GM13977 (cell line): Measurements from ENCODE around the gene CBX6.
A peak's percentile ranks its signal among the peaks of the same experiment; 100 is the strongest.

ENCODE experiments used
- DNase-seq: peaks from one replicate; pipeline ENCODE4 v3.0.0; 2012; ENCODE audit warnings: low spot score
- CTCF ChIP-seq: IDR thresholded peaks from 2 replicates; pipeline ENCODE4 v1.5.1; 2012; ENCODE audit warnings: mild to moderate bottlenecking, control low read depth; ENCODE audit not compliant: insufficient read depth; ENCODE audit errors: extremely low read depth, missing control alignments
- in situ Hi-C: fragments of 300-500 bp; cut with MboI; formaldehyde crosslinking; loops from one replicate; pipeline ENCODE4 v1.12.0; 2022; ENCODE audit warnings: low sequenced_read_pairs, low pct_unique_long_range_greater_than_20kb, mixed read lengths, inconsistent platforms; ENCODE audit not compliant: unreplicated experiment

The CBX6 gene

DNA sequence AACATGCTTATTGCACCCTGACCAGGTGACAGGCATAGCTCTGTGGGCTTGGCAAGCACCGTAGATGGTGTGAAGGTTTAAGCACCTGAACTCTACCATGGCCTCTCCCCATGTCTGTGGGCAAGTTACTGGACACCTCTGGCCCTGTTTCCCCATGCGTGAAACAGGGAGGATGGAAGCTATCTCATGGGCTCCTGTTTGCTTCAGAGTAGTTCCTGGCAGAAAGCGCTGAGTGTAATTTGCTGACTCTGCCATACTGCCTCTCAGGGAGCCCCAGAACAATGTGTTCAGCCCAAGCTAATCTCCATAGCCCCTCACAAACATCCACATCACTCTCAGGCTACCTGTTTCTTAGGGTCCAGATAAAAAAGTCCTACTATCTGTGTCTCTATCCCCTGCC lies 2.4 kb downstream of the CBX6 start:
- DNase-seq, result no peak
- in situ Hi-C loops, result no loop called here
- no peak for TF ChIP-seq CTCF

GRCh38 chr22:38868886-38869381 lies 3.1 kb downstream of the CBX6 start:
- in situ Hi-C loops, result no loop called here
- DNase-seq, result peak; percentile 89
- TF ChIP-seq CTCF, result peak; percentile 90

DNA sequence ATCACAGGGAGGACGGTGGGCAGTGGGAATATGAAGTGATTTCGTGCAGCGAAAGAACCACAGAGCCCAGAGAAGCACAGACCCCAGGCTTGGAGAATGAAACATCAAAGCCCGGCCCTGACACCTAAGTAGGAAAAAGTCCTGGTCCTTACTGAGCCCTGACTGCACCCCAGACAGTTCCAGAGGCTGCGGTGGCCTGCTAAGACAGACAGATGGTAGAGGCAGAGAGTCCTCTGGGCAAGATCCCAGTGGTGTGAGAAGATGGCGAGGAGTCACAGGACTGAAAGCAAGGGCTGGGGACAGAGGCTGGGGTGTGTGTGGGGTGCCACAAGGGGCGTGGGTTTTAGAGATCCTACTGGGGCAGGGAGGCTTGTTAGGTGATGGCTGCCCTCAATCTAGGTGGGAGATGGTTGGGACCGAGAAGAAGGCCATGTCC lies 3.7 kb downstream of the CBX6 start:
- TF ChIP-seq CTCF, result no peak
- no peak for DNase-seq
- in situ Hi-C loops, result no loop called here

DNA sequence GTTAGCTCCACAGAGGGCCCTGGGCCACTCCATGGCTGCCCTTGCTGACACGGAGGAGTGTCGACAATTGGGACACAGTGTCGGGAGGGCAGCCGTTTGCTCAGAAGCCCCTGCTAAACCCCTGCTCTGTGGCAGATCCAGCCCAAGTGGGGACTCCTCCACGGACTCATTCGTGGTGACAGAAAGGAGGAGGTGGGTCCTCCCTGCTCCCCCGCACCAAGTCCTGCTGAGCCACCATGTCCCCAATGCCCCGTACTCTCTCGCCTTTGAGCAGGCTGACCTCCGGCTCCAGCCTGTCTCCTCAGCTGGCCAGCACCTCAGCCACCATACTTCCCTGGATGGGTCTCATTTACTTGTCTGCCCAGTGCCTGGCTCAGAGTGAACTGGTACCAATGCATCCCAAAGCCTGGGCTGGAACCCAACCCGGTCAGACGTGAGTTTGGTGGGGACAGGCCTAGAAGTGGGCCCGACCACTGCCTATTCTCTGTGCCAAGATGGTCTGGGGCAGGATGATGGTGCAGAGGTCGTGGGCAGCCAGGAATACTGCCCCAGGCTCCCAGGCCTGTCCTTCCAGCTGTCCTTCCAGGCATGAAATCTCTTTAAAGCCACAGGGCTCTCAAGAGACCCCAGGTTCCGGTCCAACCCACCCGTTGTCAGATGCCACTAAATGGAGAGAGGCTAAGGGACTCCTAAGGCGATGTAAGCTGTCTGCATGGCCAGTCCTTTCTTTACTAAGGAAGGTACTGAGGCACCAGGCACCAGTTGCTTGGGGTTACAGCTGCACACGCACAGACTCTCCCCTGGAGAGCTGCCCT lies 4.3 kb downstream of the CBX6 start:
- no peak for DNase-seq
- no peak for TF ChIP-seq CTCF
- in situ Hi-C loops, result no loop called here

DNA sequence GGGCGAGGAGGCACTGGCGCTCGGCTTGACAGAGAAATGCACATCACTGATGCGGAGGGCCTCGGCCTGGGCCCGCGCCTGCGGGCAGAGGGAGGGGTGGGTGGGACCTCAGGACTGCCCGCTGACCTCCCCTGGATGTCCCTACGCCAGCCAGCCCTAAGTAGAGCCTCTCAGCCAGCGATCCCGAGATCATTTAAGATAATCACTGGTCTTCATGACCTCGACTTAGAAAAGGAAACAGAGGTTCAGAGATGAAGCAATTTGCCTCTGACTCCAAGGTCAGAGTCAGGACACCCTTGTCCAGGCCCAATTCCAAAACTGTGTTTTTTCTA lies 4.9 kb downstream of the CBX6 start:
- TF ChIP-seq CTCF, result no peak
- no peak for DNase-seq
- in situ Hi-C loops, result no loop called here

DNA sequence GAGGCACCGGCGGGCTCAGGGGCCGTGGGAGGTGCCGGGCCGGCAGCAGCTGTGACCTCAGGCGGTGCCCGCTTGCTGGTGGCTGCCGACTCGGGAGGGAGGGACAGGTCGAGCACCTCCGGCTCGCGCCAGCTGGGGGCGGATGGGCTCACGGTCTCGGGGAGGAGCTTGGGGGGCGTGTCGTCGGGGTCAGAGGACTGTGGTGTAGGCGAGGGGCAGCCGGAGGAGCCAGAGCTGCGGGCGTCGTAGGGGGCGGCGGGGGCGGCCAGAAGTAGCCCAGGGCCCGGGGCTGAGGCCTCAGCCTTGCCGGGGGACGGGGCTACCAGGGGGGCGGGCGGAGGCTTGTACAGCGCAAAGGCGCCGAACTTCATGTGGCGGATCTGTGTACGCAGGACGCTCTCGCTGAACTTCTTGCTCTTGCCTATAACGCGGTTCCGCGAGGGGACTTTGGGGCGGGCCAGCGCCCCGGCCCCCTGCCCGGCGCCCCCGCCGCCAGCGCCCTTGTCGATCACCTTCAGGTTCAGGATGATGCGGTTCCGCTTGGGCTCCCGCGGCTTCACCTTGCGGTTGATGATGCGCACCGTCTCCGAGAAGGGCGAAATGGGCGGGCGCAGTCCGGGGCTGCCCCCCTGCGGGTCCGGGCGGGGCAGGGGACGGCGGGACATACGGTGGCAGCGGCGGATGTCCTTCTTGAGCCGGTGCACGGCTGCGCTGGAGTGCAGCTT lies 5.5 kb downstream of the CBX6 start:
- TF ChIP-seq CTCF, result no peak
- in situ Hi-C loops, result no loop called here
- no peak for DNase-seq
